Activated CD4-positive, CD25-positive, alpha-beta regulatory T cell (primary cell): ENCODE data around the gene SOX18.
"Not testable (repeated sequence)": the region's sequence is repeated elsewhere in the genome, so short reads cannot be mapped to it uniquely, and the experiment has no call there.

Experiments used
- DNase-seq, 4 experiments: peaks; one replicate each; lab custom pipeline; 2025; lab: John Stamatoyannopoulos, UW

SOX18 gene

GRCh38 chr20:64049060-64049877 is at the start of gene SOX18:
SOX18 (minus strand) TSS chr20:64049639; CDS start chr20:64049516, 123 bp downstream.
- DNase-seq, result no peak

GRCh38 chr20:64098471-64099013 is 49.1 kb upstream of the SOX18 start:
- DNase-seq, result no peak

- DNase-seq, result no peak
Measured at GRCh38 chr20:64096535-64096934, 47.1 kb upstream of the SOX18 start.

- DNase-seq, result no peak
Measured at GRCh38 chr20:64095927-64096326, 46.5 kb upstream of the SOX18 start.

- DNase-seq, result no peak
Measured at GRCh38 chr20:64095455-64095854, 46.0 kb upstream of the SOX18 start.

GRCh38 chr20:64093013-64093503 is 43.6 kb upstream of the SOX18 start:
- no peak for DNase-seq

- DNase-seq, result no peak
Measured at GRCh38 chr20:64092258-64093012, 43.0 kb upstream of the SOX18 start.

- no peak for DNase-seq
Measured at GRCh38 chr20:64091770-64092169, 42.3 kb upstream of the SOX18 start.

GRCh38 chr20:64091340-64091739 is 41.9 kb upstream of the SOX18 start:
- no peak for DNase-seq

GRCh38 chr20:64090165-64090564 is 40.7 kb upstream of the SOX18 start:
- no peak for DNase-seq

- DNase-seq, result not testable (repeated sequence)
Measured at GRCh38 chr20:64088586-64088985, 39.1 kb upstream of the SOX18 start.

- not testable (repeated sequence) for DNase-seq
Measured at GRCh38 chr20:64087226-64087825, 37.9 kb upstream of the SOX18 start.

GRCh38 chr20:64086801-64087200 is 37.4 kb upstream of the SOX18 start:
- DNase-seq, result no peak

GRCh38 chr20:64084685-64085152 is 35.3 kb upstream of the SOX18 start:
- no peak for DNase-seq

GRCh38 chr20:64083804-64084684 is 34.6 kb upstream of the SOX18 start, which contains the start of gene LKAAEAR1:
LKAAEAR1 (minus strand) TSS chr20:64084398; CDS start chr20:64084219, 179 bp downstream.
- DNase-seq, result no peak

GRCh38 chr20:64083378-64083803 is 34.0 kb upstream of the SOX18 start:
- peak; percentile 40 to 57 (median 50) for DNase-seq

- no peak for DNase-seq
Measured at GRCh38 chr20:64082820-64083377, 33.5 kb upstream of the SOX18 start.

- DNase-seq, result no peak
Measured at GRCh38 chr20:64082126-64082731, 32.8 kb upstream of the SOX18 start.

GRCh38 chr20:64081624-64081964 is 32.2 kb upstream of the SOX18 start:
- DNase-seq, result no peak
